Ishikawa (cell line): ENCODE results near the gene VPS33A.

Experiments used
- CEBPB ChIP-seq: IDR thresholded peaks from 2 replicates; pipeline ENCODE4 v1.6.1; 2012
- CREB1 ChIP-seq: IDR thresholded peaks from 2 replicates; pipeline ENCODE4 v1.6.1; 2012; ENCODE audit warnings: low read depth
- EGR1 ChIP-seq: IDR thresholded peaks from 2 replicates; pipeline ENCODE4 v1.6.1; 2012
- EP300 ChIP-seq: IDR thresholded peaks from 2 replicates; pipeline ENCODE4 v1.6.1; 2012; ENCODE audit warnings: borderline replicate concordance
- FOXM1 ChIP-seq: IDR thresholded peaks from 2 replicates; pipeline ENCODE4 v1.6.1; 2012; ENCODE audit warnings: low read depth, borderline replicate concordance
- NFIC ChIP-seq: IDR thresholded peaks from 2 replicates; pipeline ENCODE4 v1.6.1; 2012
- RAD21 ChIP-seq: IDR thresholded peaks from 2 replicates; pipeline ENCODE4 v1.6.1; 2012; ENCODE audit warnings: low read depth
- TAF1 ChIP-seq: IDR thresholded peaks from 2 replicates; pipeline ENCODE4 v1.6.1; 2012; ENCODE audit warnings: low read depth, mild to moderate bottlenecking
- TCF12 ChIP-seq: IDR thresholded peaks from 2 replicates; pipeline ENCODE4 v1.6.1; 2012; ENCODE audit warnings: low read depth
- TEAD4 ChIP-seq: IDR thresholded peaks from 2 replicates; pipeline ENCODE4 v1.6.1; 2012
- YY1 ChIP-seq: IDR thresholded peaks from 2 replicates; pipeline ENCODE4 v1.6.1; 2012; ENCODE audit warnings: low read depth
- ZBTB7A ChIP-seq: IDR thresholded peaks from 2 replicates; pipeline ENCODE4 v1.6.1; 2012; ENCODE audit warnings: low read depth
- TF ChIP-seq, protein P1 (sequence below): IDR thresholded peaks from 2 replicates; pipeline ENCODE4 v1.6.1; 2012
- TF ChIP-seq, protein P2 (sequence below): IDR thresholded peaks from 2 replicates; pipeline ENCODE4 v1.6.1; 2012; ENCODE audit warnings: low read depth, mild to moderate bottlenecking
- TF ChIP-seq, protein P3 (sequence below): IDR thresholded peaks from 2 replicates; pipeline ENCODE4 v1.6.1; 2012

The VPS33A gene

DNA sequence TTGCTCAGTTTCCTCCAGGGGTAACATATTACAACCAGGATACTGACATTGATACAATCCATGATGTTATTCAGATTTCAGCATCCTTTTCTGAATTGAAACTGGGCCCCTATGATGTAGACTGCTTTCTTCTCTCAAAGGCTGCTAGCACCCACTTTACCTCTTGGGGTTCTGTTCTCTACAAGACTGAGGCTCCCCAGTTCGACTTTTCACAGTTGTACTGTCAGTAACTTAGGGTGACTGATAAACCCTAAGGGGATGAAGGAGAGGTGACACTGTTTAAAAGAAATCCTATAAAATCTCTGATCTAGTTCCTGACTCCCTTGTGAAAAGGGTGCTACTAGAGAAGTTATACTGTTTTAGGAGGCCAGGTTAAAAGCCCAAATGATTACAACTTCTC is 818 bp downstream of the VPS33A start:
- TF ChIP-seq CEBPB, result no peak
- TF ChIP-seq FOXM1, result no peak
- TF ChIP-seq RAD21, result no peak
- TF ChIP-seq EP300, result no peak
- TF ChIP-seq CREB1, result no peak
- no peak for TF ChIP-seq NFIC
- TF ChIP-seq, protein P1, sequence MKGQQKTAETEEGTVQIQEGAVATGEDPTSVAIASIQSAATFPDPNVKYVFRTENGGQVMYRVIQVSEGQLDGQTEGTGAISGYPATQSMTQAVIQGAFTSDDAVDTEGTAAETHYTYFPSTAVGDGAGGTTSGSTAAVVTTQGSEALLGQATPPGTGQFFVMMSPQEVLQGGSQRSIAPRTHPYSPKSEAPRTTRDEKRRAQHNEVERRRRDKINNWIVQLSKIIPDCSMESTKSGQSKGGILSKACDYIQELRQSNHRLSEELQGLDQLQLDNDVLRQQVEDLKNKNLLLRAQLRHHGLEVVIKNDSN, result no peak
- TF ChIP-seq TEAD4, result no peak
- TF ChIP-seq YY1, result no peak
- TF ChIP-seq, protein P2, sequence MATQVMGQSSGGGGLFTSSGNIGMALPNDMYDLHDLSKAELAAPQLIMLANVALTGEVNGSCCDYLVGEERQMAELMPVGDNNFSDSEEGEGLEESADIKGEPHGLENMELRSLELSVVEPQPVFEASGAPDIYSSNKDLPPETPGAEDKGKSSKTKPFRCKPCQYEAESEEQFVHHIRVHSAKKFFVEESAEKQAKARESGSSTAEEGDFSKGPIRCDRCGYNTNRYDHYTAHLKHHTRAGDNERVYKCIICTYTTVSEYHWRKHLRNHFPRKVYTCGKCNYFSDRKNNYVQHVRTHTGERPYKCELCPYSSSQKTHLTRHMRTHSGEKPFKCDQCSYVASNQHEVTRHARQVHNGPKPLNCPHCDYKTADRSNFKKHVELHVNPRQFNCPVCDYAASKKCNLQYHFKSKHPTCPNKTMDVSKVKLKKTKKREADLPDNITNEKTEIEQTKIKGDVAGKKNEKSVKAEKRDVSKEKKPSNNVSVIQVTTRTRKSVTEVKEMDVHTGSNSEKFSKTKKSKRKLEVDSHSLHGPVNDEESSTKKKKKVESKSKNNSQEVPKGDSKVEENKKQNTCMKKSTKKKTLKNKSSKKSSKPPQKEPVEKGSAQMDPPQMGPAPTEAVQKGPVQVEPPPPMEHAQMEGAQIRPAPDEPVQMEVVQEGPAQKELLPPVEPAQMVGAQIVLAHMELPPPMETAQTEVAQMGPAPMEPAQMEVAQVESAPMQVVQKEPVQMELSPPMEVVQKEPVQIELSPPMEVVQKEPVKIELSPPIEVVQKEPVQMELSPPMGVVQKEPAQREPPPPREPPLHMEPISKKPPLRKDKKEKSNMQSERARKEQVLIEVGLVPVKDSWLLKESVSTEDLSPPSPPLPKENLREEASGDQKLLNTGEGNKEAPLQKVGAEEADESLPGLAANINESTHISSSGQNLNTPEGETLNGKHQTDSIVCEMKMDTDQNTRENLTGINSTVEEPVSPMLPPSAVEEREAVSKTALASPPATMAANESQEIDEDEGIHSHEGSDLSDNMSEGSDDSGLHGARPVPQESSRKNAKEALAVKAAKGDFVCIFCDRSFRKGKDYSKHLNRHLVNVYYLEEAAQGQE, result no peak
- TF ChIP-seq ZBTB7A, result no peak
- no peak for TF ChIP-seq TCF12

DNA sequence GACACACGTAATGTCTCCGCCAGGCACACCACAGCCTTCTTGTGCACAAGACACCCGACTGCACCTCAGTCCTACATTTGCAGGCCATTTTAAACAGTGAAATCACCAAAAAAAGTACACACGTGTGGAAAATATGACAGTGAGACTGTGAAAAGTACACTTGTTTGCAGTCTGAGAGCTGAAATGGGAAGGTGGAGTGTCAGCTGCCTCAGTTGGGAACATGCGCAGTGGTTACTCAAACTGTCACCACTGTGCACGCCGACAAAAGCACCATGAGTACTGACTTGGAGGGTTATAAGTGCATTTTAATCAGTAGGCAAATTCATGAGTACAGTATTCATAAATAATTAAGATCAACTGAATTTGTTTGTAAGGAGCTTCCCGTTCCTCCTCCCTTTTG is 15.8 kb downstream of the VPS33A start:
- TF ChIP-seq TEAD4, result no peak
- no peak for TF ChIP-seq EGR1
- no peak for TF ChIP-seq CEBPB
- no peak for TF ChIP-seq YY1
- TF ChIP-seq, protein P2, result no peak
- no peak for TF ChIP-seq CREB1
- no peak for TF ChIP-seq FOXM1
- TF ChIP-seq NFIC, result no peak
- TF ChIP-seq EP300, result no peak
- TF ChIP-seq, protein P1, result no peak
- no peak for TF ChIP-seq TCF12
- no peak for TF ChIP-seq TAF1

DNA sequence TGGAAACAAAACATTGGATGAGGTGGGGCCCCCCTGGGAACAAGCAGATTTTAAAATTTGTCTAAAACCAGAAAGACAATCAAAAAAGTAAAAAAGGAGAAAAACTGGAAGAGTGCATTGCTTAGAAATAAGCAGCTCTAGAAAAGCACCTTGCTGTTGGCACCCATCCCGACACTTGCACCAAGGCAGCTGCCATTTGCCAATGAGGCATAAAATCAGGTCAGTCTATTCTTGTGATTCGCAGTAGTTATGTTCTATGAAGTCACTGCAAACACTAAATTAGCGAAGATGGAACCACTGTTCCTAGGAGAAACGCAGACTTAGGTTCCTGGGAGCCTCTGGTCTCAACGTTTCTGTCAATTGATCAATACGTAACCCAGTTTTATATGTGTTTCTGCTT is 16.2 kb downstream of the VPS33A start:
- TF ChIP-seq NFIC (no peak), RAD21 (no peak), ZBTB7A (no peak), TCF12 (no peak), TAF1 (no peak), CREB1 (no peak), YY1 (no peak)

DNA sequence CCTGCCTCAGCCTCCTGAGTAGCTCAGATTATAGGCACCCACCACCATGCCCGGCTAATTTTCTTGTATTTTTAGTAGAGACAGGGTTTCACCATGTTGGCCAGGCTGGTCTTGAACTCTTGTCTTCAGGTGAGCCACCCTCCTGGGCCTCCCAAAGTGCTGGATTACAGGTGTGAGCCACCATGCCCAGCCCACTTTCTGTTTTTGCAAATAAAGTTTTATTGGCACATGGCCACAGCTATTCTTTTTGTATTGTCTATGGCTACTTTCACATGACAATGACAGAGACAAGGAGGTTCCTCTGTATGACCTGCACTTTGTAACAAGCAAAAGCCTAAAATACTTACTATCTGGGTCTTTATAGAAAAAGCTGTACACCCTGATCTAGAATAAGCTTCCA is 20.7 kb downstream of the VPS33A start:
- no peak for TF ChIP-seq TAF1

DNA sequence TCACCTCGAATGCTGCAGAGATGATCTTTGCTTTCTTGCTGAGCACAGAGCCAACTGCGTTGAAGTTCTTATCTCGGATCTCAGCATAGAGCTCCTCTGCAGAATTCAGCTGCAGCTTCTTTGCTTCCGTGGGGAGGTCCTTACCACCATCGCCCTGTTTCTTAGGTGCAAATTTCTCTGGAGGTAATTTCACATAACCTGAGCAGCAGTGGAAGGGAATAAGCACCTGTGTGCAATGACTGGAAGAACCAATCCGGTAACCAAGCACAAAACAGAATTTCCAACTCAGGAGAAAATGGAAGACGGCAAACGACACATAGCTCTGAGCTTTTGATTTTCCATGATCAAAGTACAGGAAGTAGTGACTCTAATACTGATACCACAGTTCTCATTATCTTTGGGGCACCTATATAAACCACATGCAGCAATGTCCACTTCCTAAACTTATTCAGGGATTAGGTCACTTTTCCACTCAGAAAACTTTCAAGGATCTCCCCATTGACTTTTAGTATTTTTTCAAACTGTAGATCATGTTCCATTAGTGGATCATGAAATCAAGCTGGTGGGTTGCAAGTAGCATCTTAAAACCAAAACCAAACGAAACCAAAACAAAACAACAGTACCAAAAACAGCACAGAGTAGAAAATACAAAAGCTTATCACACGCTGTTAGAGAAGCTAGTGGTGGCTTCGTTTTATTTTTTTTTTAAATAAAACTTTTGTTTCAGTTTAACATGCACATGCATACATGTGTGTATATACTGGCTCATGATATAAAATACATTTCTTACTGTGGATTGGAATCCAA is 21.5 kb downstream of the VPS33A start:
- TF ChIP-seq RAD21 (no peak), CREB1 (no peak), YY1 (no peak), TCF12 (no peak), FOXM1 (no peak), ZBTB7A (no peak)
- TF ChIP-seq, protein P2, result no peak
- TF ChIP-seq, protein P3, sequence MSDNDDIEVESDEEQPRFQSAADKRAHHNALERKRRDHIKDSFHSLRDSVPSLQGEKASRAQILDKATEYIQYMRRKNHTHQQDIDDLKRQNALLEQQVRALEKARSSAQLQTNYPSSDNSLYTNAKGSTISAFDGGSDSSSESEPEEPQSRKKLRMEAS, result no peak
